Uterus (tissue), 4 donors: ENCODE measurements around the gene NRBF2. TPM values are rescaled to one million over a fixed set of nuclear protein-coding genes. Genes with fewer than 3 reads are reported as not detected.
A peak's percentile ranks its signal among the peaks of the same experiment; 100 is the strongest.

ENCODE experiments used
- DNase-seq, 2 donors: peaks; one replicate each; pipeline ENCODE4 v3.0.0-alpha.2; 2019 to 2020
- H3K27ac ChIP-seq, 2 donors: fragments of 200-600 bp; sonication (generic); 1 replicate in 1 of 2; 2 replicates in 1 of 2; pipeline ENCODE4 v1.5.1; 2016 to 2018
- H3K27me3 ChIP-seq, 2 donors: fragments of 200-600 bp; sonication (generic); one replicate each; pipeline ENCODE4 v1.5.1; 2018 to 2019; ENCODE audit warnings: control low read depth in 1 of 2
- H3K36me3 ChIP-seq, 2 donors: fragments of 200-600 bp; sonication (generic); one replicate each; pipeline ENCODE4 v1.5.1; 2019; ENCODE audit warnings: control low read depth in 1 of 2
- H3K4me1 ChIP-seq, 2 donors: fragments of 200-600 bp; sonication (generic); one replicate each; pipeline ENCODE4 v1.5.1; 2018 to 2019; ENCODE audit warnings: control low read depth in 1 of 2
- H3K4me3 ChIP-seq, 2 donors: fragments of 200-600 bp; sonication (generic); 1 replicate in 1 of 2; 2 replicates in 1 of 2; pipeline ENCODE4 v1.5.1; 2018 to 2019; ENCODE audit warnings: mild to moderate bottlenecking in 1 of 2
- H3K9me3 ChIP-seq, 2 donors: fragments of 200-600 bp; sonication (generic); one replicate each; pipeline ENCODE4 v1.5.1; 2019; ENCODE audit warnings: control low read depth in 1 of 2
- POLR2A ChIP-seq, 2 donors: fragments of 450-650 bp; IDR thresholded peaks; one replicate each; pipeline ENCODE4 v1.6.1; 2016; ENCODE audit warnings: antibody characterized with exemption in 2 of 2, mild to moderate bottlenecking in 1 of 2, moderate library complexity in 1 of 2
- intact Hi-C: fragments of 100-400 bp; cut with DNase I; formaldehyde crosslinking; loops from one replicate; pipeline ENCODE4 v1.15.1; 2023; ENCODE audit warnings: low total_unique reads
- total RNA-seq, 4 donors: library from RNA; depleted of rRNA in 3 of 4; stranded (reverse); fragments of >200 nt in 3 of 4; gene quantifications; one replicate each; pipeline versions ENCODE4 v1.1.0 to v1.2.4, GENCODE V29; 2014 to 2023
- TF ChIP-seq, protein P1 (sequence below), 4 experiments: fragments of 200-600 bp in 2 of 4; fragments of 450-650 bp in 2 of 4; sonication (generic) in 2 of 4; IDR thresholded peaks; one replicate each; pipeline ENCODE4 v1.5.1; 2016 to 2019; ENCODE audit warnings: antibody characterized with exemption in 4 of 4, mild to moderate bottlenecking in 2 of 4, moderate library complexity in 1 of 4
- donor health status: DM: yes; HTN: yes; CAD: no.

The NRBF2 gene
- total RNA-seq, 4 donors from 2014 or later = 4.1 to 20.7 (median 17.0) TPM

DNA sequence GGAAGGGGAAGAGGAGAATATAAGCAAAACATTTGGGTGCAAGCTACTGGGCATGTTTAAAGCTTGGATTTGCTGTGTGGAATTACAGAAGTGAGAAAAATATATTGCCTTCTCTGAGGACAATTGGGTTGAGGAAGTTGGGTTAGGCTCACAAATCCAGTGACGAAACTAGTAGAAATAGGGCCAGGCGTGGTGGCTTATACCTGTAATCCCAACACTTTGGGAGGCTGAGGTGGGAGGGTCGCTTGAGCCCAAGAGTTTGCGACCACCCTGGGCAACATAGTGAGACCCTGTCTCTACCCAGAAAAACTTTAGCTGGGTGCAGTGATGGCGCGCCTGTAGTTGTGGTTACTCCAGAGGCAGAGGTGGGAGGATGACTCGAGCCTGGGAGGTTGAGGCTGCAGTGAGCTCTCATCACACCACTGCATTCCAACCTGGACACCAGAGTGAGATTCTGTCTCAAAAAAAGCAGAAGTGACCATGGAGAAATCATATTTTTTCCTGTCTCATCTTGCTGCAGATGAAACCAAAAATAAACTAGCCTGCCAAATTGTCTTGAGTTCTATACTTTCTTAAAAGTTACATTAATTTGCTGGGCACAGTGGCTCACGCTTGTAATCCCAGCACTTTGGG lies 22.4 kb downstream of the NRBF2 start:
- no peak for DNase-seq
- peak overlapping the region; percentile 69 to 83 for H3K27ac ChIP-seq
- intact Hi-C loops = loop anchor here (5.0 kb wide), 1 partner anchor 718 kb away; no protein-coding TSS in a partner anchor
- no peaks in the 10 kb centered on the region for H3K9me3 ChIP-seq
- TF ChIP-seq, protein P1, sequence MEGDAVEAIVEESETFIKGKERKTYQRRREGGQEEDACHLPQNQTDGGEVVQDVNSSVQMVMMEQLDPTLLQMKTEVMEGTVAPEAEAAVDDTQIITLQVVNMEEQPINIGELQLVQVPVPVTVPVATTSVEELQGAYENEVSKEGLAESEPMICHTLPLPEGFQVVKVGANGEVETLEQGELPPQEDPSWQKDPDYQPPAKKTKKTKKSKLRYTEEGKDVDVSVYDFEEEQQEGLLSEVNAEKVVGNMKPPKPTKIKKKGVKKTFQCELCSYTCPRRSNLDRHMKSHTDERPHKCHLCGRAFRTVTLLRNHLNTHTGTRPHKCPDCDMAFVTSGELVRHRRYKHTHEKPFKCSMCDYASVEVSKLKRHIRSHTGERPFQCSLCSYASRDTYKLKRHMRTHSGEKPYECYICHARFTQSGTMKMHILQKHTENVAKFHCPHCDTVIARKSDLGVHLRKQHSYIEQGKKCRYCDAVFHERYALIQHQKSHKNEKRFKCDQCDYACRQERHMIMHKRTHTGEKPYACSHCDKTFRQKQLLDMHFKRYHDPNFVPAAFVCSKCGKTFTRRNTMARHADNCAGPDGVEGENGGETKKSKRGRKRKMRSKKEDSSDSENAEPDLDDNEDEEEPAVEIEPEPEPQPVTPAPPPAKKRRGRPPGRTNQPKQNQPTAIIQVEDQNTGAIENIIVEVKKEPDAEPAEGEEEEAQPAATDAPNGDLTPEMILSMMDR (IDR thresholded peaks at IDR 0.05) = no peak
- no peak for TF ChIP-seq POLR2A (IDR thresholded peaks at IDR 0.05)
- H3K27me3 ChIP-seq = no peaks in the 10 kb centered on the region
- no peaks in the 10 kb centered on the region for H3K36me3 ChIP-seq
- H3K4me3 ChIP-seq = no peak overlapping the region
- peaks cover 0 to 13% of the 10 kb centered on the region in 2 donors for H3K4me1 ChIP-seq

DNA sequence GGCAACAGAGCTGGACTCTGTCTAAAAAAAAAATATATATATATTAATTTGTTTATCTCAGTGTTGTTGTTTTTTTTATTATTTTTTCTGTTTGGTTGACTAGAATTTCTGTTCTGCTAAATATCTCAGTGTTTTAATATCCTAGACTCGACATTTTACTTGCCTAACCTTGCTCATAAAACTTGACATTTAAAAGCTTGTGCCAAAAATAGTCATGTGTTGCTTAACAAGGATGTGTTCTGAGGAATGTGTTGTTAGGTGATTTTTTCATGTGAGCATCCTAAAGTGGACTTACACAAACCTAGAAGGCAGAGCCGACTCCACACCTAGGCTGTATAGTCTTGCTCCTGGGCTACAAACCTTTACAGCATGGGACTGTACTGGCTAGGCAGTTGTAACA lies 23.1 kb downstream of the NRBF2 start:
- intact Hi-C loops = loop anchor here (5.0 kb wide), 1 partner anchor 719 kb away; no protein-coding TSS in a partner anchor
- DNase-seq = no peak
- Histone ChIP-seq H3K4me3 (no peak overlapping the region), H3K4me1 (peaks cover 0 to 13% of the 10 kb centered on the region in 2 donors), H3K36me3 (no peaks in the 10 kb centered on the region), H3K27ac (peak overlapping the region; percentile 69 to 83), H3K27me3 (no peaks in the 10 kb centered on the region), H3K9me3 (no peaks in the 10 kb centered on the region)
- TF ChIP-seq POLR2A (IDR thresholded peaks at IDR 0.05) = no peak
- TF ChIP-seq, protein P1 (IDR thresholded peaks at IDR 0.05) = no peak

DNA sequence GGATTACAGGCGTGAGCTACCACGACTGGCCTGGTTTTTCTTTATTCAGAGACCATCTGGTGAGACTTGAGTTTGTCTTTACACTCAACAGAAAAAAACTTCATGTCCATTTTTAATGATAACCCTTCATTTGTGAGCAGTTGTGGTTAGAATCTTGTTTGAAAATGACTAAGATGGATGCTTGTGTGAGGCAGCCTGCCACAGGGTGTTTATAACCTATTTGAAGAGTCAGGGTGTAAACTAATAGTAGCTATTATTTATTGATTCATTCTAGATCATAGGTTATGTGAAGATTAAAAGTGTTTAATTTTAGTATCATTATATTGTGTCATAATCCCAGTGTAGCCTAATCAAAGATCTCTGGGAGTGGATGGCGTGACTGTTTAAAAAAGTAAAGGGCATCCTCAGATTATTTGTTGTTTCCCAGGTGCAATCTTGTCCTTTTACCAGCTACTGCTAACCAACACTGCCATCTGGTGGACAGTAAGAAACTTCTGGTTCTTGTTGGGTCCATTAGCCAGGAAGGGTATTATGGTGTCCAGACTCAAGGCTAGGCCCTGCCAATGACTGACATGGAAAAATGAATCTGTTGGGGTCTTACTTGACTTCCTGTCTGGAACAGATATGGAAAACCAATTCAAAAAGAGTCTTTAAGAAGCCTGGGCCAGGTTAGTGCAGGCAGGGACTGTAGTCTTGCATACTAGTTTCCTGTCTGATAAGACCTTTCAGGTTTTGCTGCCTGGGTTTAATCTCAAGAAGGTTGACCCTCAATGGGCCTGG lies 24.9 kb downstream of the NRBF2 start:
- H3K4me1 ChIP-seq = peaks cover 0 to 13% of the 10 kb centered on the region in 2 donors
- H3K36me3 ChIP-seq = no peaks in the 10 kb centered on the region
- no peaks in the 10 kb centered on the region for H3K27me3 ChIP-seq
- no peak overlapping the region for H3K4me3 ChIP-seq
- H3K9me3 ChIP-seq = no peaks in the 10 kb centered on the region
- intact Hi-C loops = loop anchor here (5.0 kb wide), 1 partner anchor 721 kb away; no protein-coding TSS in a partner anchor
- TF ChIP-seq, protein P1 (IDR thresholded peaks at IDR 0.05) = peak; percentile 78 to 85 (median 81)
- no peak for TF ChIP-seq POLR2A (IDR thresholded peaks at IDR 0.05)
- H3K27ac ChIP-seq = peak overlapping the region in 1 of 2 donors; percentile 50
- peak in 1 of 2 donors; percentile 47 for DNase-seq

DNA sequence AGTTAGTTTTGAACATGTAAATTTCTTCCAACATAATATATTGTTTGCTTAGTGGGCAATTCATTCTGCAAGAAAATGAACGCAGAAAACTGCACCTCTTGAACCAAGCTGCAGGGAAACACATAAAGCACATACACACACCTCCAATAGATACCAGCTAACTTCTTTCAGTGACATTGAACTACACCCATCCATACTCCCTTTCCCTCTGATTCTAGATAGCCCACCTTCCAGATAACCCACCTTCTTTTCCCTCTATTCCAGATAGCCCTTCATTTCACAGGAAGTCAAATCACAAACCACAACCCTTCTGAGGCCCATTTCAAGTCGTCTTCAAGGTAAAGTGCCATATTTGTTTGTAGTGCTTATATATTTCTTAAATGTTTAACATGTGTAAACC lies 28.5 kb downstream of the NRBF2 start:
- TF ChIP-seq, protein P1 (IDR thresholded peaks at IDR 0.05) = no peak
- no peak for TF ChIP-seq POLR2A (IDR thresholded peaks at IDR 0.05)
- intact Hi-C loops = no loop called here
- Histone ChIP-seq H3K4me3 (no peak overlapping the region), H3K27me3 (no peaks in the 10 kb centered on the region), H3K36me3 (no peaks in the 10 kb centered on the region), H3K4me1 (peaks cover 0 to 2% of the 10 kb centered on the region in 2 donors), H3K9me3 (no peaks in the 10 kb centered on the region), H3K27ac (no peak overlapping the region)
- DNase-seq = no peak

DNA sequence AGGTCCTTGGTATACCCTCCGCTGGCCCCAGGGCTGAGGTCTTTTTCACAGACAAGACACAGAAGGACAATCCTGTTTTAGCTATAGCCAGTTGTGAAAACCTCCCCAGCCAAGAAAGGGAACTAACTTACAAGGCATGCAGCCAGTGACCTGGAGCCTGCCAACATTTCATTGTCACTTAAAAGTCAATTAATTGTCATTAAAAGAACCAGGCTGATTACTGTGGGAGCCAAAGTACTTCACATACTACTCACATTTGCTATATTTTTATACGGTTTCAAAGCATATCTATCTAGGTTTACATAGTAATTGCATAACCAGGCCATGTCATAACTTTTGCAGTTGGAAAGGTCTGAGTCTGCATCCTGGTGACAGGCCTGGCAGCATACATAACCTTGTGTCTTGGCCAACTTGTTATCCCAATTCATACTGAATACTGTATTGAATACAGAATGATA lies 31.1 kb downstream of the NRBF2 start:
- no peaks in the 10 kb centered on the region for H3K36me3 ChIP-seq
- H3K4me1 ChIP-seq = no peaks in the 10 kb centered on the region
- TF ChIP-seq, protein P1 (IDR thresholded peaks at IDR 0.05) = no peak
- no peak overlapping the region for H3K27ac ChIP-seq
- intact Hi-C loops = no loop called here
- H3K4me3 ChIP-seq = no peak overlapping the region
- H3K27me3 ChIP-seq = no peaks in the 10 kb centered on the region
- H3K9me3 ChIP-seq = no peaks in the 10 kb centered on the region
- no peak for DNase-seq
